OCI-LY7 (cell line): Measurements from ENCODE around the gene LMOD3. TPM values are rescaled to one million over a fixed set of nuclear protein-coding genes. Genes with fewer than 3 reads are reported as not detected.

ENCODE experiments used
- BruUV-seq: library from RNA; stranded (reverse); fragments of 400-500 nt; replicated peaks from 2 replicates; lab custom pipeline; 2021; lab: Mats Ljungman, UMichigan
- CTCF ChIA-PET: fragments of 300-600 bp; sonication (Branson Sonifier 250); formaldehyde crosslinking; loops from one replicate; lab custom pipeline; 2022; ENCODE audit warnings: antibody characterized with exemption; ENCODE audit not compliant: unreplicated experiment; lab: Charles Lee
- POLR2A ChIA-PET: fragments of 300-600 bp; sonication (Branson Sonifier 250); formaldehyde crosslinking; loops from one replicate; lab custom pipeline; 2022; ENCODE audit warnings: antibody characterized with exemption; lab: Charles Lee
- DNase-seq: peaks from one replicate; pipeline ENCODE4 v3.0.0-alpha.2; 2015; ENCODE audit warnings: low spot score
- H2AFZ ChIP-seq: fragments of 200-600 bp; sonication (generic), shearing (Covaris generic); 2 replicates; pipeline ENCODE4 v1.6.1; 2014; ENCODE audit warnings: mild to moderate bottlenecking, antibody characterized with exemption, low read length, moderate library complexity
- H3K27ac ChIP-seq: fragments of 200-600 bp; sonication (generic); 2 replicates; pipeline ENCODE4 v1.5.1; 2014; ENCODE audit warnings: mixed run types, low read depth, mild to moderate bottlenecking, moderate library complexity, low read length, inconsistent platforms; ENCODE audit not compliant: poor library complexity, severe bottlenecking
- H3K36me3 ChIP-seq: fragments of 200-600 bp; sonication (generic); 2 replicates; pipeline ENCODE4 v1.6.1; 2014; ENCODE audit warnings: mild to moderate bottlenecking, antibody characterized with exemption, low read length, moderate library complexity, mixed read lengths; ENCODE audit not compliant: insufficient read depth
- H3K4me1 ChIP-seq: fragments of 200-600 bp; sonication (generic); 2 replicates; pipeline ENCODE4 v1.5.1; 2014; ENCODE audit warnings: mild to moderate bottlenecking, low read length; ENCODE audit not compliant: insufficient read depth, poor library complexity, severe bottlenecking
- H3K4me2 ChIP-seq: fragments of 200-600 bp; sonication (generic); 2 replicates; pipeline ENCODE4 v1.6.1; 2014; ENCODE audit warnings: mild to moderate bottlenecking, low read length
- H3K4me3 ChIP-seq: fragments of 200-600 bp; sonication (generic); 2 replicates; pipeline ENCODE4 v1.5.1; 2014; ENCODE audit warnings: mild to moderate bottlenecking, low read depth, low read length; ENCODE audit not compliant: poor library complexity, severe bottlenecking
- H3K79me2 ChIP-seq: fragments of 200-600 bp; sonication (generic); 2 replicates; pipeline ENCODE4 v1.6.1; 2016; ENCODE audit warnings: low read depth, mild to moderate bottlenecking, low read length, moderate library complexity, mixed read lengths; ENCODE audit not compliant: insufficient read depth
- H3K9me2 ChIP-seq: fragments of 200-600 bp; sonication (generic); 2 replicates; pipeline ENCODE4 v1.6.1; 2016; ENCODE audit warnings: mild to moderate bottlenecking, low read length, mixed read lengths; ENCODE audit not compliant: insufficient read depth
- H3K9me3 ChIP-seq: fragments of 200-600 bp; sonication (generic); 2 replicates; pipeline ENCODE4 v1.6.1; 2014; ENCODE audit warnings: mild to moderate bottlenecking, mixed run types, low read length, mixed read lengths
- H4K20me1 ChIP-seq: fragments of 200-600 bp; sonication (generic); 2 replicates; pipeline ENCODE4 v1.6.1; 2014; ENCODE audit warnings: mild to moderate bottlenecking, antibody characterized with exemption, low read length, moderate library complexity, mixed read lengths; ENCODE audit not compliant: insufficient read depth
- EZH2phosphoT487 ChIP-seq: fragments of 200-600 bp; sonication (generic); IDR thresholded peaks from 2 replicates; pipeline ENCODE4 v1.6.1; 2018; ENCODE audit warnings: low read depth, borderline replicate concordance, mild to moderate bottlenecking, mixed run types, antibody characterized with exemption, low read length, moderate library complexity, mixed read lengths
- intact Hi-C: fragments of 100-400 bp; cut with micrococcal nuclease; formaldehyde crosslinking; loops from one replicate; pipeline ENCODE4 v1.10.0; 2022; ENCODE audit not compliant: unreplicated experiment
- total RNA-seq, 2 experiments: library from RNA; depleted of rRNA in 1 of 2; stranded (reverse); fragments of >200 nt in 1 of 2; shearing (Covaris generic) in 1 of 2; gene quantifications; 2 replicates each; pipeline ENCODE4 v1.2.3, GENCODE V29; 2014 to 2022
- TF ChIP-seq, protein P1 (sequence below): fragments of 200-600 bp; sonication (generic); conservative IDR thresholded peaks from 2 replicates; pipeline ENCODE4 v1.5.1; 2014; ENCODE audit warnings: mild to moderate bottlenecking, antibody characterized with exemption, low read length, moderate library complexity, mixed read lengths

Gene LMOD3
- total RNA-seq, 2 experiments from 2014 or later = not detected

DNA sequence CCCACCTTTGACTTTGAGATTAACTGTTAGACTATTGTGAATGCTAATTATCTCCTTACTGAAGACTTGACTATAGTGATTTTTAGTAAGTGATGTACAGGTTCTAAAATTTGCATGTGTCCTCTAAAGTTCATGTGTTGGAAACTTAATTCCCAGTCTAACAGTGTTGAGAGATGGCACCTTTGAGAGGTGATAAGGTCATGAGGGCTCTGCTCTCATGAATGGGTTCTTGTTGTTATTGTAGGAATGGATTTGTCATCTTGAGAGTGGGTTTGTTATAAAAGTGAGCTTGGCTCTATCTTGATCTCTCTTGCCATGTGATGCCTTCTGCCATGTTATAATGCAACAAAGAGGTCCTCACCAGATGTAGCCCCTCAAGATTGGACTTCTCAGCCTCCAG lies 18.9 kb upstream of the LMOD3 start:
- CTCF ChIA-PET = no interaction called here

DNA sequence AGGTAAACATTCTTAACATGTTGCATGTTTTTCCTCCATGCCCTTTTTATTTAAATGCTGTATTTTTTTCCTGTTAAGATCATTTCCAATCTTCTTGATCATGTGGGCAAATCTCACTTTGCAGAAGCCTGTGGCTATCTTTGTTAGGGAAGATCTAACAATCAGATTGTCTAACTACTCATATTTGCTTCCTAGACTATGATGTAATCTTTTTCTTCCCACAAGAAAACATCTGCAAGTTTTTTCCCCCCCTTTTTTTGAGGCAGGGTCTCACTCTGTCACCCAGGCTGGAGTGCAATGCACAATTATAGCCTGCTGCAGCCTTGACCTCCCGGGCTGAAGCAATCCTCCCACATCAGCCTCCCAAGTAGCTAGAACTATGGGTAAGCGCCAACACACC lies 15.0 kb upstream of the LMOD3 start:
- ChIA-PET CTCF (no interaction called here), POLR2A (no interaction called here)
- Histone ChIP-seq H3K79me2 (no peaks in the 10 kb centered on the region), H3K9me2 (no peaks in the 10 kb centered on the region), H2AFZ (no peak overlapping the region), H3K4me2 (no peak overlapping the region), H4K20me1 (no peaks in the 10 kb centered on the region), H3K4me3 (no peak overlapping the region), H3K27ac (no peak overlapping the region), H3K36me3 (no peaks in the 10 kb centered on the region), H3K4me1 (no peaks in the 10 kb centered on the region), H3K9me3 (no peaks in the 10 kb centered on the region)
- no peak for DNase-seq
- TF ChIP-seq, protein P1, sequence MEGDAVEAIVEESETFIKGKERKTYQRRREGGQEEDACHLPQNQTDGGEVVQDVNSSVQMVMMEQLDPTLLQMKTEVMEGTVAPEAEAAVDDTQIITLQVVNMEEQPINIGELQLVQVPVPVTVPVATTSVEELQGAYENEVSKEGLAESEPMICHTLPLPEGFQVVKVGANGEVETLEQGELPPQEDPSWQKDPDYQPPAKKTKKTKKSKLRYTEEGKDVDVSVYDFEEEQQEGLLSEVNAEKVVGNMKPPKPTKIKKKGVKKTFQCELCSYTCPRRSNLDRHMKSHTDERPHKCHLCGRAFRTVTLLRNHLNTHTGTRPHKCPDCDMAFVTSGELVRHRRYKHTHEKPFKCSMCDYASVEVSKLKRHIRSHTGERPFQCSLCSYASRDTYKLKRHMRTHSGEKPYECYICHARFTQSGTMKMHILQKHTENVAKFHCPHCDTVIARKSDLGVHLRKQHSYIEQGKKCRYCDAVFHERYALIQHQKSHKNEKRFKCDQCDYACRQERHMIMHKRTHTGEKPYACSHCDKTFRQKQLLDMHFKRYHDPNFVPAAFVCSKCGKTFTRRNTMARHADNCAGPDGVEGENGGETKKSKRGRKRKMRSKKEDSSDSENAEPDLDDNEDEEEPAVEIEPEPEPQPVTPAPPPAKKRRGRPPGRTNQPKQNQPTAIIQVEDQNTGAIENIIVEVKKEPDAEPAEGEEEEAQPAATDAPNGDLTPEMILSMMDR = no peak
- TF ChIP-seq EZH2phosphoT487 = no peak
- intact Hi-C loops = no loop called here
- BruUV-seq = no TSS peak

More for the DNA sequence above, 18.9 kb upstream of the LMOD3 start:
- H3K27ac ChIP-seq = no peak overlapping the region
- H3K36me3 ChIP-seq = no peaks in the 10 kb centered on the region
- no peaks in the 10 kb centered on the region for H3K9me2 ChIP-seq
- POLR2A ChIA-PET = interaction anchor here (0.6 kb wide), 1 partner anchor 1919 kb away, joined by 3 read pairs; no protein-coding TSS in a partner anchor
- no peak overlapping the region for H2AFZ ChIP-seq
- H3K9me3 ChIP-seq = no peaks in the 10 kb centered on the region
- no TSS peak for BruUV-seq
- no peak for DNase-seq
- no peak for TF ChIP-seq EZH2phosphoT487
- TF ChIP-seq, protein P1 = no peak
- H4K20me1 ChIP-seq = no peaks in the 10 kb centered on the region
- H3K4me1 ChIP-seq = no peaks in the 10 kb centered on the region
- no peak overlapping the region for H3K4me3 ChIP-seq
- no peak overlapping the region for H3K4me2 ChIP-seq
- intact Hi-C loops = no loop called here
- H3K79me2 ChIP-seq = no peaks in the 10 kb centered on the region

DNA sequence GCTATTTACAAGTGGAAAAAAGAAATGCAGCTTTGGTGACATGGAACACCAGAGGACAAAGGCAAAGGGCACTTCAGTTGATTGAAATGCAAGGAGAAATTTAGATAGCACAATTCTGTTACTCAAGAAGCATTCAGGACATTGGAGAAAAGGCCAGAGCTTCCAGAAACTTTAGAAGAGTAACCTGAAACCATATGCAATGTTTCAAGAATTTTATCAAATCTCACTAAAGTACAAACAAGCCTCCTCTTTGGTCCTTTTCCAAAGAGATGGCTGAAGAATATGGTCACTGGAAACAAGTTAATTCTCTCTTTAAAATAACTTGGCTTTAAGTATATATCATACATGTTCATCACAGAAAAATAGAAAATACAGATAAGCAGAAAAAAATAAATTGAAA lies 14.6 kb upstream of the LMOD3 start:
- DNase-seq = no peak
- H3K4me1 ChIP-seq = no peaks in the 10 kb centered on the region
- H3K27ac ChIP-seq = no peak overlapping the region
- intact Hi-C loops = no loop called here
- TF ChIP-seq, protein P1 = no peak
- TF ChIP-seq EZH2phosphoT487 = no peak
- H3K9me2 ChIP-seq = no peaks in the 10 kb centered on the region
- H3K4me2 ChIP-seq = no peak overlapping the region
- BruUV-seq = no TSS peak
- no peaks in the 10 kb centered on the region for H3K9me3 ChIP-seq
- POLR2A ChIA-PET = no interaction called here
- CTCF ChIA-PET = no interaction called here
- no peaks in the 10 kb centered on the region for H3K36me3 ChIP-seq
- H3K79me2 ChIP-seq = no peaks in the 10 kb centered on the region
- H4K20me1 ChIP-seq = no peaks in the 10 kb centered on the region
- no peak overlapping the region for H3K4me3 ChIP-seq
- H2AFZ ChIP-seq = no peak overlapping the region
